Liver (tissue), 9 donors: ENCODE measurements around the gene PGBD5. TPM values are rescaled to one million over a fixed set of nuclear protein-coding genes. Genes with fewer than 3 reads are reported as not detected.

ENCODE experiments used
- DNase-seq: peaks from one replicate; pipeline ENCODE4 v3.0.0-alpha.2; 2017; ENCODE audit warnings: low spot score
- H3K27ac ChIP-seq, 2 donors: one replicate each; pipeline ENCODE4 v1.7.0; 2013; ENCODE audit warnings: inconsistent platforms in 2 of 2, low read length in 2 of 2, control low read depth in 1 of 2, low read depth in 1 of 2, mild to moderate bottlenecking in 1 of 2
- H3K27me3 ChIP-seq, 4 donors: one replicate each; pipeline versions ENCODE4 v1.6.1 to v1.7.0; 2013; ENCODE audit warnings: low read length in 3 of 4, inconsistent platforms in 1 of 4, mild to moderate bottlenecking in 1 of 4, moderate library complexity in 1 of 4; ENCODE audit not compliant: control insufficient read depth in 4 of 4, insufficient read depth in 4 of 4
- H3K36me3 ChIP-seq, 4 donors: one replicate each; pipeline versions ENCODE4 v1.6.1 to v1.7.0; 2013; ENCODE audit warnings: low read length in 3 of 4, mild to moderate bottlenecking in 3 of 4, low read depth in 1 of 4, moderate library complexity in 1 of 4; ENCODE audit not compliant: control insufficient read depth in 4 of 4, insufficient read depth in 3 of 4
- H3K4me1 ChIP-seq, 4 donors: one replicate each; pipeline versions ENCODE4 v1.6.1 to v1.7.0; 2013; ENCODE audit warnings: low read length in 3 of 4, mild to moderate bottlenecking in 3 of 4, moderate library complexity in 1 of 4; ENCODE audit not compliant: control insufficient read depth in 4 of 4, insufficient read depth in 4 of 4
- H3K4me3 ChIP-seq, 3 donors: one replicate each; pipeline versions ENCODE4 v1.6.1 to v1.7.0; 2013; ENCODE audit warnings: low read length in 3 of 3, control low read depth in 1 of 3, low read depth in 1 of 3, mild to moderate bottlenecking in 1 of 3
- H3K9ac ChIP-seq, 2 donors: one replicate each; pipeline ENCODE4 v1.7.0; 2013; ENCODE audit warnings: low read length in 2 of 2, mild to moderate bottlenecking in 2 of 2, moderate library complexity in 2 of 2, control low read depth in 1 of 2, low read depth in 1 of 2
- H3K9me3 ChIP-seq, 4 donors: one replicate each; pipeline versions ENCODE4 v1.6.1 to v1.7.0; 2013; ENCODE audit warnings: low read length in 3 of 4; ENCODE audit not compliant: control insufficient read depth in 4 of 4
- ATF3 ChIP-seq: IDR thresholded peaks from 2 replicates; pipeline ENCODE4 v1.6.1; 2016; ENCODE audit warnings: antibody characterized with exemption
- CTCF ChIP-seq: fragments of 150-350 bp; IDR thresholded peaks from 2 replicates; pipeline ENCODE4 v1.5.1; 2017; ENCODE audit warnings: improper control_type of control experiment, low read depth, low read length; ENCODE audit not compliant: missing input control
- EGR1 ChIP-seq, 2 donors: IDR thresholded peaks; 2 replicates each; pipeline ENCODE4 v1.6.1; 2016 to 2018; ENCODE audit warnings: antibody characterized with exemption in 2 of 2, low read depth in 2 of 2
- FOXA1 ChIP-seq: IDR thresholded peaks from 2 replicates; pipeline ENCODE4 v1.6.1; 2016; ENCODE audit warnings: antibody characterized with exemption
- FOXA2 ChIP-seq: IDR thresholded peaks from 2 replicates; pipeline ENCODE4 v1.6.1; 2016; ENCODE audit warnings: antibody characterized with exemption
- GABPA ChIP-seq, 2 donors: IDR thresholded peaks in 1 of 2; conservative IDR thresholded peaks in 1 of 2; 2 replicates each; pipeline ENCODE4 v1.6.1; 2016; ENCODE audit warnings: antibody characterized with exemption in 2 of 2, mild to moderate bottlenecking in 1 of 2, moderate library complexity in 1 of 2
- HNF4A ChIP-seq, 2 donors: conservative IDR thresholded peaks; 2 replicates each; pipeline ENCODE4 v1.6.1; 2016; ENCODE audit warnings: antibody characterized with exemption in 2 of 2, mild to moderate bottlenecking in 2 of 2
- HNF4G ChIP-seq: IDR thresholded peaks from 2 replicates; pipeline ENCODE4 v1.6.1; 2016; ENCODE audit warnings: antibody characterized with exemption
- JUND ChIP-seq, 2 donors: IDR thresholded peaks; 2 replicates each; pipeline ENCODE4 v1.6.1; 2016; ENCODE audit warnings: antibody characterized with exemption in 2 of 2
- MAX ChIP-seq: IDR thresholded peaks from 2 replicates; pipeline ENCODE4 v1.6.1; 2016; ENCODE audit warnings: antibody characterized with exemption
- NR2F2 ChIP-seq: IDR thresholded peaks from 2 replicates; pipeline ENCODE4 v1.6.1; 2016; ENCODE audit warnings: antibody characterized with exemption
- RAD21 ChIP-seq, 2 donors: IDR thresholded peaks; 2 replicates each; pipeline ENCODE4 v1.6.1; 2016; ENCODE audit warnings: antibody characterized with exemption in 2 of 2, mild to moderate bottlenecking in 2 of 2
- REST ChIP-seq: IDR thresholded peaks from 2 replicates; pipeline ENCODE4 v1.6.1; 2016; ENCODE audit warnings: antibody characterized with exemption, mild to moderate bottlenecking
- RXRA ChIP-seq, 2 donors: IDR thresholded peaks; 2 replicates each; pipeline ENCODE4 v1.6.1; 2017 to 2018; ENCODE audit warnings: antibody characterized with exemption in 2 of 2, mild to moderate bottlenecking in 1 of 2
- SP1 ChIP-seq: IDR thresholded peaks from 2 replicates; pipeline ENCODE4 v1.6.1; 2018; ENCODE audit warnings: antibody characterized with exemption, mild to moderate bottlenecking
- TAF1 ChIP-seq: conservative IDR thresholded peaks from 2 replicates; pipeline ENCODE4 v1.6.1; 2016; ENCODE audit warnings: antibody characterized with exemption, mild to moderate bottlenecking
- YY1 ChIP-seq: IDR thresholded peaks from 2 replicates; pipeline ENCODE4 v1.6.1; 2016; ENCODE audit warnings: antibody characterized with exemption, mild to moderate bottlenecking
- ZBTB33 ChIP-seq: IDR thresholded peaks from 2 replicates; pipeline ENCODE4 v1.6.1; 2016; ENCODE audit warnings: antibody characterized with exemption
- WGBS: extraction: QIAGEN DNeasy Blood & Tissue Kit; methylation state at CpG from one replicate; pipeline ENCODE4 v1.1.7; 2013; 5-methylcytosine and 5-hydroxymethylcytosine counted together
- polyA plus RNA-seq, 2 donors: library from polyadenylated mRNA; stranded (reverse) in 1 of 2; unstranded in 1 of 2; fragments of 200-250 nt in 1 of 2; fragments of >200 nt in 1 of 2; fragmentation: Nextera tagmentation in 1 of 2; extraction: Ambion mirVana in 1 of 2; gene quantifications; one replicate each; pipeline versions ENCODE4 v1.2.1 to v1.2.3, GENCODE V29; 2013 to 2015
- total RNA-seq, 2 donors: library from RNA; depleted of rRNA; stranded (reverse); fragments of >200 nt; gene quantifications; one replicate each; pipeline ENCODE4 v1.2.3, GENCODE V29; 2014
- donor health status: healthy.
- donor health status: healthy.
- donor health status: healthy.
- donor health status: healthy.
- donor health status: healthy.

PGBD5 gene
- total and polyA plus RNA-seq, 4 donors, result 0.88 to 5.4 (median 2.7) TPM

- no peak overlapping the region for H3K4me3 ChIP-seq
- H3K9ac ChIP-seq, result no peak overlapping the region
- no peaks in the 10 kb centered on the region for H3K36me3 ChIP-seq
- 93% methylated on average over 15 of the region's 15 CpGs for WGBS
- no peaks in the 10 kb centered on the region for H3K9me3 ChIP-seq
- no peak for DNase-seq
- TF ChIP-seq HNF4A (conservative IDR thresholded peaks at IDR 0.05), result no peak
- no peak for TF ChIP-seq RXRA (IDR thresholded peaks at IDR 0.05)
- no peak for TF ChIP-seq SP1
- TF ChIP-seq ZBTB33, result no peak
- no peak for TF ChIP-seq HNF4G
- TF ChIP-seq CTCF, result no peak
- TF ChIP-seq TAF1, result no peak
- no peak for TF ChIP-seq EGR1 (IDR thresholded peaks at IDR 0.05; ENCODE audit: low read depth in 2 of 2)
- TF ChIP-seq ATF3, result no peak
- no peak for TF ChIP-seq REST
- no peak for TF ChIP-seq NR2F2
- no peak for TF ChIP-seq YY1
- TF ChIP-seq JUND (IDR thresholded peaks at IDR 0.05), result no peak
- no peak for TF ChIP-seq FOXA2
- peaks cover 0 to 3% (median 1%) of the 10 kb centered on the region in 4 donors for H3K4me1 ChIP-seq
- no peaks in the 10 kb centered on the region for H3K27me3 ChIP-seq
- H3K27ac ChIP-seq, result no peak overlapping the region
Measured at GRCh38 chr1:230309646-230310177, 116.4 kb downstream of the PGBD5 start.

- Histone ChIP-seq H3K36me3 (no peaks in the 10 kb centered on the region), H3K9me3 (no peaks in the 10 kb centered on the region), H3K27ac (no peak overlapping the region), H3K27me3 (no peaks in the 10 kb centered on the region), H3K4me3 (no peak overlapping the region), H3K9ac (no peak overlapping the region), H3K4me1 (peaks cover 0 to 3% (median 1%) of the 10 kb centered on the region in 4 donors)
- 95% methylated on average over 17 of the region's 17 CpGs for WGBS
- no peak for DNase-seq
- TF ChIP-seq HNF4A (conservative IDR thresholded peaks at IDR 0.05), result no peak
- TF ChIP-seq FOXA1, result no peak
- no peak for TF ChIP-seq SP1
- no peak for TF ChIP-seq NR2F2
- TF ChIP-seq REST, result no peak
- TF ChIP-seq GABPA (IDR thresholded peaks at IDR 0.05 in 1 of 2, conservative IDR thresholded peaks at IDR 0.05 in 1 of 2), result no peak
- TF ChIP-seq RAD21 (IDR thresholded peaks at IDR 0.05), result no peak
- no peak for TF ChIP-seq EGR1 (IDR thresholded peaks at IDR 0.05; ENCODE audit: low read depth in 2 of 2)
- TF ChIP-seq CTCF, result no peak
- TF ChIP-seq MAX, result no peak
- TF ChIP-seq RXRA (IDR thresholded peaks at IDR 0.05), result no peak
Measured at GRCh38 chr1:230308821-230309220, 117.3 kb downstream of the PGBD5 start.
